Measurements from ENCODE around the gene CARD19. TPM values are rescaled to one million over a fixed set of nuclear protein-coding genes. Genes with fewer than 3 reads are reported as not detected.

CARD19 gene
- total RNA-seq, 1 experiment from 2014 or later = 97.5 TPM

DNA sequence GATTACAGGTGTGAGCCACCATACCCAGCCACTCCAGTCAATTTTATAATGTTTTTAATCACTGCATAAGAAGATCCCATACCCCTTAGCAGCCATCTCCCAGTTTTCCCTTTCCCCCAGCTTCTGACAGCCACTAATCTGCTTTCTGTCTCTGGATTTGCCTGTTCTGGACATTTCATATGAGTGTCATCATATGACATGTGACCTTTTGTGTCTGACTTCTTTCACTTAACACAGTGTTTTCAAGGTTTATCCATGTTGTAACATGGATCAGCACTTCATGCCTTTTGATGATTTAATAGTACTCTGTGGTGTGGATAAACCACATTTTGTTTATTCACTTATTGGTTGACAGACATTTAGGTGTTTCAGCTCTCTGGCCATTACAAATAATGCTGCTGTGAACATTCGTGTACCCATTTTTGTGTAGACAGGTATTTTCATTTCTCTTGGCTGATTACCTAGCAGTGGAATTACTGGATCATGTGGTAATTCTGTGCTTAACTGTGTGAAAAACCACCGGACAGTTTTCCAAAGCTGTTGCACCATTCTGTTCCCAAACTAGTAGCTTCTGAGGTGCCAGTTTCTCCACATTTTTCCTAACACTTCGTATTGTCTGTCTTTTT, 28.9 kb upstream of the CARD19 start:
- Histone ChIP-seq H3K4me2 (no peak overlapping the region), H3K36me3 (ENCODE audit: low read depth) (no peaks in the 10 kb centered on the region), H2AFZ (no peak overlapping the region), H3K9me2 (ENCODE audit: insufficient read depth) (no peaks in the 10 kb centered on the region), H3K4me3 (no peak overlapping the region), H3K79me2 (ENCODE audit: low read depth) (no peaks in the 10 kb centered on the region), H3K9me3 (ENCODE audit: insufficient read depth, low read depth) (no peaks in the 10 kb centered on the region), H3K27ac (no peak overlapping the region), H3K4me1 (replicated peaks; ENCODE audit: insufficient read depth) (no peaks in the 10 kb centered on the region), H3F3A (ENCODE audit: insufficient read depth, low read depth) (no peaks in the 10 kb centered on the region), H4K20me1 (ENCODE audit: insufficient read depth) (no peaks in the 10 kb centered on the region), H3K27me3 (ENCODE audit: insufficient read depth, low read depth) (no peaks in the 10 kb centered on the region)
- TF ChIP-seq, protein P1, sequence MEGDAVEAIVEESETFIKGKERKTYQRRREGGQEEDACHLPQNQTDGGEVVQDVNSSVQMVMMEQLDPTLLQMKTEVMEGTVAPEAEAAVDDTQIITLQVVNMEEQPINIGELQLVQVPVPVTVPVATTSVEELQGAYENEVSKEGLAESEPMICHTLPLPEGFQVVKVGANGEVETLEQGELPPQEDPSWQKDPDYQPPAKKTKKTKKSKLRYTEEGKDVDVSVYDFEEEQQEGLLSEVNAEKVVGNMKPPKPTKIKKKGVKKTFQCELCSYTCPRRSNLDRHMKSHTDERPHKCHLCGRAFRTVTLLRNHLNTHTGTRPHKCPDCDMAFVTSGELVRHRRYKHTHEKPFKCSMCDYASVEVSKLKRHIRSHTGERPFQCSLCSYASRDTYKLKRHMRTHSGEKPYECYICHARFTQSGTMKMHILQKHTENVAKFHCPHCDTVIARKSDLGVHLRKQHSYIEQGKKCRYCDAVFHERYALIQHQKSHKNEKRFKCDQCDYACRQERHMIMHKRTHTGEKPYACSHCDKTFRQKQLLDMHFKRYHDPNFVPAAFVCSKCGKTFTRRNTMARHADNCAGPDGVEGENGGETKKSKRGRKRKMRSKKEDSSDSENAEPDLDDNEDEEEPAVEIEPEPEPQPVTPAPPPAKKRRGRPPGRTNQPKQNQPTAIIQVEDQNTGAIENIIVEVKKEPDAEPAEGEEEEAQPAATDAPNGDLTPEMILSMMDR (conservative IDR thresholded peaks at IDR 0.05) = no peak
- no peak for TF ChIP-seq EZH2 (IDR thresholded peaks at IDR 0.05; ENCODE audit: low read depth)
- no TSS peak for BruUV-seq (replicated peaks)
- intact Hi-C loops (cut with micrococcal nuclease; ENCODE audit: unreplicated experiment) = no loop called here
- CTCF ChIA-PET = no interaction called here
- POLR2A ChIA-PET (ENCODE audit: unreplicated experiment) = interaction anchor here (0.6 kb wide), 1 partner anchor 92 kb away, joined by 7 read pairs; no protein-coding TSS in a partner anchor
- no peak for DNase-seq

GRCh38 chr9:93068956-93069355, 27.1 kb upstream of the CARD19 start:
- TF ChIP-seq EZH2 (IDR thresholded peaks at IDR 0.05; ENCODE audit: low read depth) = no peak
- TF ChIP-seq, protein P1 (conservative IDR thresholded peaks at IDR 0.05) = no peak
- Histone ChIP-seq H2AFZ (no peak overlapping the region), H3K79me2 (ENCODE audit: low read depth) (no peaks in the 10 kb centered on the region), H3K4me3 (no peak overlapping the region), H3K9me2 (ENCODE audit: insufficient read depth) (no peaks in the 10 kb centered on the region), H3K27ac (no peak overlapping the region), H3K27me3 (ENCODE audit: insufficient read depth, low read depth) (no peaks in the 10 kb centered on the region), H4K20me1 (ENCODE audit: insufficient read depth) (no peaks in the 10 kb centered on the region), H3K4me1 (replicated peaks; ENCODE audit: insufficient read depth) (no peaks in the 10 kb centered on the region), H3F3A (ENCODE audit: insufficient read depth, low read depth) (no peaks in the 10 kb centered on the region), H3K9me3 (ENCODE audit: insufficient read depth, low read depth) (no peaks in the 10 kb centered on the region), H3K36me3 (ENCODE audit: low read depth) (no peaks in the 10 kb centered on the region), H3K4me2 (no peak overlapping the region)
- CTCF ChIA-PET = no interaction called here
- DNase-seq = no peak
- intact Hi-C loops (cut with micrococcal nuclease; ENCODE audit: unreplicated experiment) = no loop called here
- BruUV-seq (replicated peaks) = no TSS peak
- POLR2A ChIA-PET (ENCODE audit: unreplicated experiment) = no interaction called here

DNA sequence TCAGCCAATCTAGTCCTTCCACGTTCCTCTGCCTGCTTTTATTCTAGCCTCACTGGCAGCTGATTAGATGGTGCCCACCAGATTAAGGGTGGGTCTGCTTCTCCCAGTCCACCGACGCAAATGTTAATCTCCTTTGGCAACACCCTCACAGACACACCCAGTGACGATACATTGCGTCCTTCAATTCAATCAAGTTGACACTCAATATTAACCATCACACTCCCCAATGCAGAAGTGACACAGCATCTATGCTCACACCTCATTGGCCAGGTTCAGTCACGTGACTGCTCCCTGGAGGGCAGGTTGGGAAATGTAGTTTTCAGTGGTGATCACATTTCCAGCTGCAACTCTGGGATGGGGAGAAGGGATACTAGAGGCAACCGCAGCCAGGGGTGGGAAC, 24.6 kb upstream of the CARD19 start:
- intact Hi-C loops (cut with micrococcal nuclease; ENCODE audit: unreplicated experiment) = no loop called here
- ChIA-PET CTCF (no interaction called here), POLR2A (ENCODE audit: unreplicated experiment) (interaction anchor here (0.7 kb wide), 1 partner anchor 11 kb away, joined by 3 read pairs; no protein-coding TSS in a partner anchor)
- Histone ChIP-seq H3K36me3 (ENCODE audit: low read depth) (no peaks in the 10 kb centered on the region), H2AFZ (no peak overlapping the region), H3F3A (ENCODE audit: insufficient read depth, low read depth) (no peaks in the 10 kb centered on the region), H3K9me3 (ENCODE audit: insufficient read depth, low read depth) (no peaks in the 10 kb centered on the region), H3K4me1 (replicated peaks; ENCODE audit: insufficient read depth) (no peaks in the 10 kb centered on the region), H3K79me2 (ENCODE audit: low read depth) (no peaks in the 10 kb centered on the region), H3K27me3 (ENCODE audit: insufficient read depth, low read depth) (no peaks in the 10 kb centered on the region), H3K4me3 (no peak overlapping the region), H4K20me1 (ENCODE audit: insufficient read depth) (no peaks in the 10 kb centered on the region), H3K9me2 (ENCODE audit: insufficient read depth) (no peaks in the 10 kb centered on the region), H3K4me2 (no peak overlapping the region), H3K27ac (no peak overlapping the region)
- no peak for DNase-seq
- BruUV-seq (replicated peaks) = no TSS peak
- TF ChIP-seq, protein P1 (conservative IDR thresholded peaks at IDR 0.05) = no peak
- TF ChIP-seq EZH2 (IDR thresholded peaks at IDR 0.05; ENCODE audit: low read depth) = no peak
